ENCODE data around the gene KLHL22.
A peak's percentile ranks its signal among the peaks of the same experiment; 100 is the strongest.

The KLHL22 gene

GRCh38 chr22:20437613-20438426 lies 57.8 kb downstream of the KLHL22 start, which contains the start of gene SCARF2:
Gene SCARF2, minus strand, starts transcription at chr22:20437825. Its CDS starts 71 bp downstream, at chr22:20437754.
- peak within 1 kb of the TSS; percentile 23 for H3K4me3 ChIP-seq (ENCODE audit: low read length)
- DNase-seq (ENCODE audit: low read depth), result no peak
- no peak for TF ChIP-seq CTCF (IDR thresholded peaks at IDR 0.05; ENCODE audit: insufficient read depth, low read depth, low read length, missing control alignments)

- peak overlapping the region; percentile 23 for H3K4me3 ChIP-seq (ENCODE audit: low read length)
- TF ChIP-seq CTCF (IDR thresholded peaks at IDR 0.05; ENCODE audit: insufficient read depth, low read depth, low read length, missing control alignments), result no peak
- no peak for DNase-seq (ENCODE audit: low read depth)
These were observed 58.6 kb downstream of the KLHL22 start for GRCh38 chr22:20436768-20437612.

- peak overlapping the region; percentile 0 for H3K4me3 ChIP-seq (ENCODE audit: low read length)
- DNase-seq (ENCODE audit: low read depth), result no peak
- TF ChIP-seq CTCF (IDR thresholded peaks at IDR 0.05; ENCODE audit: insufficient read depth, low read depth, low read length, missing control alignments), result no peak
These were observed 59.3 kb downstream of the KLHL22 start for GRCh38 chr22:20436307-20436767.

- no peak overlapping the region for H3K4me3 ChIP-seq (ENCODE audit: low read length)
- DNase-seq (ENCODE audit: low read depth), result no peak
- no peak for TF ChIP-seq CTCF (IDR thresholded peaks at IDR 0.05; ENCODE audit: insufficient read depth, low read depth, low read length, missing control alignments)
These were observed 59.9 kb downstream of the KLHL22 start for GRCh38 chr22:20435436-20436306.

- no peak for DNase-seq (ENCODE audit: low read depth)
- TF ChIP-seq CTCF (IDR thresholded peaks at IDR 0.05; ENCODE audit: insufficient read depth, low read depth, low read length, missing control alignments), result no peak
- no peak overlapping the region for H3K4me3 ChIP-seq (ENCODE audit: low read length)
These were observed 60.8 kb downstream of the KLHL22 start for GRCh38 chr22:20434773-20435172.

- no peak overlapping the region for H3K4me3 ChIP-seq (ENCODE audit: low read length)
These were observed 61.3 kb downstream of the KLHL22 start for GRCh38 chr22:20434264-20434751.

More at GRCh38 chr22:20434264-20434751, 61.3 kb downstream of the KLHL22 start:
- no peak for TF ChIP-seq CTCF (IDR thresholded peaks at IDR 0.05; ENCODE audit: insufficient read depth, low read depth, low read length, missing control alignments)
- DNase-seq (ENCODE audit: low read depth), result no peak
